H1 (cell line): ENCODE measurements around the gene ZNF282. TPM values are rescaled to one million over a fixed set of nuclear protein-coding genes. Genes with fewer than 3 reads are reported as not detected.

Experiments used
- ASH2L ChIP-seq: fragments of 200-600, 300-600 bp; sonication (generic); IDR thresholded peaks from one replicate; pipeline ENCODE4 v1.7.1; 2017; ENCODE audit warnings: low read length
- EGR1 ChIP-seq: IDR thresholded peaks from 2 replicates; pipeline ENCODE4 v1.6.1; 2011; ENCODE audit warnings: low read depth, low read length, borderline replicate concordance
- GABPA ChIP-seq: IDR thresholded peaks from 2 replicates; pipeline ENCODE4 v1.6.1; 2011; ENCODE audit warnings: mild to moderate bottlenecking, low read length, moderate library complexity, borderline replicate concordance; ENCODE audit not compliant: insufficient read depth
- KDM5A ChIP-seq: fragments of 200-600 bp; IDR thresholded peaks from 2 replicates; pipeline ENCODE4 v1.7.1; 2012; ENCODE audit warnings: mild to moderate bottlenecking, low read length, inconsistent platforms, mixed read lengths
- MAFK ChIP-seq: IDR thresholded peaks from 2 replicates; pipeline ENCODE4 v1.6.1; 2012; ENCODE audit warnings: low read depth, mild to moderate bottlenecking, improper control_type of control experiment, low read length
- PHF8 ChIP-seq: fragments of 200-600 bp; sonication (generic); conservative IDR thresholded peaks from 2 replicates; pipeline ENCODE4 v1.7.1; 2012; ENCODE audit warnings: low read depth, mild to moderate bottlenecking, inconsistent platforms, low read length, moderate library complexity
- YY1 ChIP-seq: IDR thresholded peaks from 2 replicates; pipeline ENCODE4 v1.6.1; 2011; ENCODE audit warnings: low read depth, mild to moderate bottlenecking, low read length
- polyA plus RNA-seq, 7 experiments: library from polyadenylated mRNA; depleted of rRNA in 3 of 7; stranded (reverse) in 5 of 7; unstranded in 2 of 7; fragments of >200 nt in 5 of 7; fragments of 200-250 nt in 2 of 7; gene quantifications; 1 replicate in 5 of 7; 2 replicates in 1 of 7; 4 replicates in 1 of 7; pipeline versions ENCODE4 v1.2.1 to v1.2.3, GENCODE V29; 2011 to 2013; ENCODE audit warnings: missing spikeins in 2 of 7, mixed read lengths in 2 of 7
- total RNA-seq: library from RNA; stranded (reverse); fragmentation: NEBNext Ultra II Directional; extraction: Animal tissue kit (Norgen Biotek cat#: 25700); gene quantifications from 2 replicates; pipeline ENCODE4 v1.2.1, GENCODE V29; 2021

ZNF282 gene
- total and polyA plus RNA-seq, 2 of the 8 experiments (the other 6 are each of a cell fraction or from before 2014, with no cell fraction given), result 16.9 to 36.3 TPM

DNA sequence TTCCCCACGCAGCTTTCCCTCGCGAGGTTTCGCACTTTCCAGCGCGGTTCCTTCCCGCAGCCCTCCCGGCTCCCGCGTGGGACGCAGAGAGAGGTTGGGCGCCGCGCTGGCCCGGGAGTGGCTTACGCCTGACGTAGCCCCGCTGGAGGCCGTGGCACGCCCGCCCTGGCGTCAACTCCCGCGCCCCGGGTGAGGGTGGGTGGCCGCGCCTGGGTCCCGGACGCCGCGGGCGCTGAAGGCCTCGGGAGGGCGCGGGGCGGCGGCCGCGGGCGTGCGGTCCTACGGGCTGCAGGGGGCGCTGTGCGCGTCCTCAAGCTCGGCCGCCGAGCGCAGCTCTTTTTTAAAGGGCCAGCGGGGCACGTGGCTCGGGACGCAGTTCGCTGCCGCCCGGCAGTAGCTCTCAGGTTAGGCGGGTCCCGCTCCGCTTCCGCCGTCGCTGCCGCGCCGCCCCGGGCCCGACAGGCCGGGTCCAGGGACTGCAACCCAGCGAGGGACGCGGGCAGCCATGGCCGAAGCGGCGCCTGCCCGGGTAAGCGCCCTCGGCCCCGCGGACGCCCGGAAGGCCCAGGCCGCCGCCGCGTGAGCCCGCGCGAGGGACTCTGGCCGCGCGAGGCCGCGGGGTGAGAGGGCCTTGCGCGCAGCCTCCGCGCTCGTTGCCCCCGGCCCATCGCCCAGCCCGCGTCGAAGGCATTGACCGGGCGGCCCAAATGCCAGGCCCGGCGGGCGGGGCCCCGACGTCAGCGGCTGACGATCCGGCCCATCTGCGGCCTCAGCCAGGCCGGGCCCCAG, 66.7 kb downstream of the ZNF282 start, which contains the start of gene ZNF783 (continued):
- peak; percentile 42 for TF ChIP-seq ASH2L
- 0 out of 2 replicates have a peak, but pooled peaks have one; percentile 23 for TF ChIP-seq GABPA
- no peak for TF ChIP-seq KDM5A
- peak; percentile 85 for TF ChIP-seq PHF8
- TF ChIP-seq MAFK, result no peak
- peak; percentile 68 for TF ChIP-seq YY1
- TF ChIP-seq EGR1, result peak; percentile 18; the same call in 1 of the 2 replicates
